Superior temporal gyrus (tissue), 1 donor: Measurements from ENCODE around the gene FYB1.

ENCODE experiments used
- DNase-seq: peaks from one replicate; pipeline ENCODE4 v3.0.0-alpha.2; 2016; ENCODE audit errors: extremely low spot score

Gene FYB1

GRCh38 chr5:39121315-39121714, 98.0 kb downstream of the FYB1 start:
- DNase-seq = no peak

- DNase-seq = no peak
Measured at GRCh38 chr5:39120052-39120420, 99.3 kb downstream of the FYB1 start.

GRCh38 chr5:39119404-39120051, 99.8 kb downstream of the FYB1 start:
- DNase-seq = no peak

GRCh38 chr5:39118638-39119037, 100.7 kb downstream of the FYB1 start:
- DNase-seq = no peak

GRCh38 chr5:39117401-39117800, 102.0 kb downstream of the FYB1 start:
- DNase-seq = no peak

- no peak for DNase-seq
Measured at GRCh38 chr5:39116344-39117170, 102.8 kb downstream of the FYB1 start.

- DNase-seq = no peak
Measured at GRCh38 chr5:39115644-39116343, 103.6 kb downstream of the FYB1 start.

- DNase-seq = no peak
Measured at GRCh38 chr5:39114155-39114554, 105.2 kb downstream of the FYB1 start.

- DNase-seq = no peak
Measured at GRCh38 chr5:39113354-39113953, 105.9 kb downstream of the FYB1 start.

GRCh38 chr5:39109606-39110005, 109.8 kb downstream of the FYB1 start:
- peak; percentile 90 for DNase-seq

GRCh38 chr5:39108987-39109386, 110.4 kb downstream of the FYB1 start:
- DNase-seq = peak; percentile 68

GRCh38 chr5:39107350-39107749, 112.0 kb downstream of the FYB1 start:
- no peak for DNase-seq

GRCh38 chr5:39106322-39106721, 113.0 kb downstream of the FYB1 start:
- no peak for DNase-seq

- no peak for DNase-seq
Measured at GRCh38 chr5:39104221-39104620, 115.1 kb downstream of the FYB1 start.

- no peak for DNase-seq
Measured at GRCh38 chr5:39102684-39103155, 116.6 kb downstream of the FYB1 start.

- no peak for DNase-seq
Measured at GRCh38 chr5:39100851-39101396, 118.4 kb downstream of the FYB1 start.

GRCh38 chr5:39100301-39100850, 119.0 kb downstream of the FYB1 start:
- no peak for DNase-seq

GRCh38 chr5:39099831-39100230, 119.5 kb downstream of the FYB1 start:
- DNase-seq = no peak

GRCh38 chr5:39093352-39093751, 126.0 kb downstream of the FYB1 start:
- DNase-seq = no peak

- no peak for DNase-seq
Measured at GRCh38 chr5:39092581-39093351, 126.6 kb downstream of the FYB1 start.
